Measurements from ENCODE around the gene NRSN1. TPM values are rescaled to one million over a fixed set of nuclear protein-coding genes. Genes with fewer than 3 reads are reported as not detected.

The NRSN1 gene
- total and polyA plus RNA-seq, 2 experiments from 2014 or later = 0.68 to 1.5 TPM

DNA sequence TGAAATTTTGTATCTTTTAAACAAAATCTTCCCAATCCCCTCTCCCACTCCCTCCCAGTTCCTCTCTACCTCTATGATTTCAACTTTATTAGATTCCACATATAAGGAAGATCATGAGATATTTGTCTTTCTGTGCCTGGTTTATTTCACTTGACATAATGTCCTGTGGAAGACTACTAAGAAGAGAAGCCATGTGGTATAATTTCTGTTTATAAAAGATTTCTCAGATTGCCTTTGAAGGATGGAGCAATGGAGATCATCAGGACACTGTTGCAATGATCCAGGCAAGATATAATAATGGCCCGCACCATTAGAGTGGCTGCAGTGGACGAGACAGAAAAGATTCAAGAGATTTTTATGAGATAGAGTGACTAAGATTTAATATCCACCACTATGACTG, 13.1 kb downstream of the NRSN1 start:
- Histone ChIP-seq H3K36me3 (ENCODE audit: insufficient read depth) (no peaks in the 10 kb centered on the region), H3K9me2 (ENCODE audit: insufficient read depth) (no peaks in the 10 kb centered on the region), H3F3A (replicated peaks; ENCODE audit: low read depth) (no peaks in the 10 kb centered on the region), H3K4me3 (no peak overlapping the region), H3K27me3 (ENCODE audit: insufficient read depth) (no peaks in the 10 kb centered on the region), H3K4me2 (no peak overlapping the region), H4K20me1 (replicated peaks; ENCODE audit: insufficient read depth) (no peaks in the 10 kb centered on the region), H3K79me2 (replicated peaks; ENCODE audit: insufficient read depth) (no peaks in the 10 kb centered on the region), H2AFZ (no peak overlapping the region), H3K27ac (ENCODE audit: low read depth) (no peak overlapping the region), H3K4me1 (ENCODE audit: insufficient read depth) (no peaks in the 10 kb centered on the region)
- no peaks in the 10 kb centered on the region for H3K27me3 Mint-ChIP-seq (ENCODE audit: insufficient read depth, low read depth, poor library complexity)
- no peaks in the 10 kb centered on the region for H3K36me3 Mint-ChIP-seq (ENCODE audit: low read depth)
- no peaks in the 10 kb centered on the region; the same call in 2 of the 3 replicates for H3K4me1 Mint-ChIP-seq
- H3K9me3 Mint-ChIP-seq = no peaks in the 10 kb centered on the region
- DNase-seq (ENCODE audit: low spot score) (no peak), ATAC-seq (no peak)
- TF ChIP-seq CREB1 (CRISPR knock-in tag; IDR thresholded peaks at IDR 0.05; ENCODE audit: low read depth) = no peak
- TF ChIP-seq STAT1 (IDR thresholded peaks at IDR 0.05; ENCODE audit: unreplicated experiment) = no peak
- TF ChIP-seq, protein P1, sequence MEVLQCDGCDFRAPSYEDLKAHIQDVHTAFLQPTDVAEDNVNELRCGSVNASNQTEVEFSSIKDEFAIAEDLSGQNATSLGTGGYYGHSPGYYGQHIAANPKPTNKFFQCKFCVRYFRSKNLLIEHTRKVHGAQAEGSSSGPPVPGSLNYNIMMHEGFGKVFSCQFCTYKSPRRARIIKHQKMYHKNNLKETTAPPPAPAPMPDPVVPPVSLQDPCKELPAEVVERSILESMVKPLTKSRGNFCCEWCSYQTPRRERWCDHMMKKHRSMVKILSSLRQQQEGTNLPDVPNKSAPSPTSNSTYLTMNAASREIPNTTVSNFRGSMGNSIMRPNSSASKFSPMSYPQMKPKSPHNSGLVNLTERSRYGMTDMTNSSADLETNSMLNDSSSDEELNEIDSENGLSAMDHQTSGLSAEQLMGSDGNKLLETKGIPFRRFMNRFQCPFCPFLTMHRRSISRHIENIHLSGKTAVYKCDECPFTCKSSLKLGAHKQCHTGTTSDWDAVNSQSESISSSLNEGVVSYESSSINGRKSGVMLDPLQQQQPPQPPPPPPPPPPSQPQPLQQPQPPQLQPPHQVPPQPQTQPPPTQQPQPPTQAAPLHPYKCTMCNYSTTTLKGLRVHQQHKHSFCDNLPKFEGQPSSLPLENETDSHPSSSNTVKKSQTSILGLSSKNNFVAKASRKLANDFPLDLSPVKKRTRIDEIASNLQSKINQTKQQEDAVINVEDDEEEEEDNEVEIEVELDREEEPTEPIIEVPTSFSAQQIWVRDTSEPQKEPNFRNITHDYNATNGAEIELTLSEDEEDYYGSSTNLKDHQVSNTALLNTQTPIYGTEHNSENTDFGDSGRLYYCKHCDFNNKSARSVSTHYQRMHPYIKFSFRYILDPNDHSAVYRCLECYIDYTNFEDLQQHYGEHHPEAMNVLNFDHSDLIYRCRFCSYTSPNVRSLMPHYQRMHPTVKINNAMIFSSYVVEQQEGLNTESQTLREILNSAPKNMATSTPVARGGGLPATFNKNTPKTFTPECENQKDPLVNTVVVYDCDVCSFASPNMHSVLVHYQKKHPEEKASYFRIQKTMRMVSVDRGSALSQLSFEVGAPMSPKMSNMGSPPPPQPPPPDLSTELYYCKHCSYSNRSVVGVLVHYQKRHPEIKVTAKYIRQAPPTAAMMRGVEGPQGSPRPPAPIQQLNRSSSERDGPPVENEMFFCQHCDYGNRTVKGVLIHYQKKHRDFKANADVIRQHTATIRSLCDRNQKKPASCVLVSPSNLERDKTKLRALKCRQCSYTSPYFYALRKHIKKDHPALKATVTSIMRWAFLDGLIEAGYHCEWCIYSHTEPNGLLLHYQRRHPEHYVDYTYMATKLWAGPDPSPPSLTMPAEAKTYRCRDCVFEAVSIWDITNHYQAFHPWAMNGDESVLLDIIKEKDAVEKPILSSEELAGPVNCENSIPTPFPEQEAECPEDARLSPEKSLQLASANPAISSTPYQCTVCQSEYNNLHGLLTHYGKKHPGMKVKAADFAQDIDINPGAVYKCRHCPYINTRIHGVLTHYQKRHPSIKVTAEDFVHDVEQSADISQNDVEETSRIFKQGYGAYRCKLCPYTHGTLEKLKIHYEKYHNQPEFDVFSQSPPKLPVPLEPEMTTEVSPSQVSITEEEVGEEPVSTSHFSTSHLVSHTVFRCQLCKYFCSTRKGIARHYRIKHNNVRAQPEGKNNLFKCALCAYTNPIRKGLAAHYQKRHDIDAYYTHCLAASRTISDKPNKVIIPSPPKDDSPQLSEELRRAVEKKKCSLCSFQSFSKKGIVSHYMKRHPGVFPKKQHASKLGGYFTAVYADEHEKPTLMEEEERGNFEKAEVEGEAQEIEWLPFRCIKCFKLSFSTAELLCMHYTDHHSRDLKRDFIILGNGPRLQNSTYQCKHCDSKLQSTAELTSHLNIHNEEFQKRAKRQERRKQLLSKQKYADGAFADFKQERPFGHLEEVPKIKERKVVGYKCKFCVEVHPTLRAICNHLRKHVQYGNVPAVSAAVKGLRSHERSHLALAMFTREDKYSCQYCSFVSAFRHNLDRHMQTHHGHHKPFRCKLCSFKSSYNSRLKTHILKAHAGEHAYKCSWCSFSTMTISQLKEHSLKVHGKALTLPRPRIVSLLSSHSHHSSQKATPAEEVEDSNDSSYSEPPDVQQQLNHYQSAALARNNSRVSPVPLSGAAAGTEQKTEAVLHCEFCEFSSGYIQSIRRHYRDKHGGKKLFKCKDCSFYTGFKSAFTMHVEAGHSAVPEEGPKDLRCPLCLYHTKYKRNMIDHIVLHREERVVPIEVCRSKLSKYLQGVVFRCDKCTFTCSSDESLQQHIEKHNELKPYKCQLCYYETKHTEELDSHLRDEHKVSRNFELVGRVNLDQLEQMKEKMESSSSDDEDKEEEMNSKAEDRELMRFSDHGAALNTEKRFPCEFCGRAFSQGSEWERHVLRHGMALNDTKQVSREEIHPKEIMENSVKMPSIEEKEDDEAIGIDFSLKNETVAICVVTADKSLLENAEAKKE (CRISPR knock-in tag; IDR thresholded peaks at IDR 0.05) = no peak
- TF ChIP-seq JUNB (IDR thresholded peaks at IDR 0.05; ENCODE audit: unreplicated experiment) = no peak
- TF ChIP-seq, protein P2, sequence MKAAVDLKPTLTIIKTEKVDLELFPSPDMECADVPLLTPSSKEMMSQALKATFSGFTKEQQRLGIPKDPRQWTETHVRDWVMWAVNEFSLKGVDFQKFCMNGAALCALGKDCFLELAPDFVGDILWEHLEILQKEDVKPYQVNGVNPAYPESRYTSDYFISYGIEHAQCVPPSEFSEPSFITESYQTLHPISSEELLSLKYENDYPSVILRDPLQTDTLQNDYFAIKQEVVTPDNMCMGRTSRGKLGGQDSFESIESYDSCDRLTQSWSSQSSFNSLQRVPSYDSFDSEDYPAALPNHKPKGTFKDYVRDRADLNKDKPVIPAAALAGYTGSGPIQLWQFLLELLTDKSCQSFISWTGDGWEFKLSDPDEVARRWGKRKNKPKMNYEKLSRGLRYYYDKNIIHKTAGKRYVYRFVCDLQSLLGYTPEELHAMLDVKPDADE (IDR thresholded peaks at IDR 0.05) = no peak
- no peak for TF ChIP-seq EZH2 (IDR thresholded peaks at IDR 0.05; ENCODE audit: low read depth, unreplicated experiment)
- no peak for TF ChIP-seq ZNF331 (CRISPR knock-in tag; IDR thresholded peaks at IDR 0.05; ENCODE audit: low read depth)
- TF ChIP-seq ZNF114 (CRISPR knock-in tag; IDR thresholded peaks at IDR 0.05) = no peak
- TF ChIP-seq, protein P3, sequence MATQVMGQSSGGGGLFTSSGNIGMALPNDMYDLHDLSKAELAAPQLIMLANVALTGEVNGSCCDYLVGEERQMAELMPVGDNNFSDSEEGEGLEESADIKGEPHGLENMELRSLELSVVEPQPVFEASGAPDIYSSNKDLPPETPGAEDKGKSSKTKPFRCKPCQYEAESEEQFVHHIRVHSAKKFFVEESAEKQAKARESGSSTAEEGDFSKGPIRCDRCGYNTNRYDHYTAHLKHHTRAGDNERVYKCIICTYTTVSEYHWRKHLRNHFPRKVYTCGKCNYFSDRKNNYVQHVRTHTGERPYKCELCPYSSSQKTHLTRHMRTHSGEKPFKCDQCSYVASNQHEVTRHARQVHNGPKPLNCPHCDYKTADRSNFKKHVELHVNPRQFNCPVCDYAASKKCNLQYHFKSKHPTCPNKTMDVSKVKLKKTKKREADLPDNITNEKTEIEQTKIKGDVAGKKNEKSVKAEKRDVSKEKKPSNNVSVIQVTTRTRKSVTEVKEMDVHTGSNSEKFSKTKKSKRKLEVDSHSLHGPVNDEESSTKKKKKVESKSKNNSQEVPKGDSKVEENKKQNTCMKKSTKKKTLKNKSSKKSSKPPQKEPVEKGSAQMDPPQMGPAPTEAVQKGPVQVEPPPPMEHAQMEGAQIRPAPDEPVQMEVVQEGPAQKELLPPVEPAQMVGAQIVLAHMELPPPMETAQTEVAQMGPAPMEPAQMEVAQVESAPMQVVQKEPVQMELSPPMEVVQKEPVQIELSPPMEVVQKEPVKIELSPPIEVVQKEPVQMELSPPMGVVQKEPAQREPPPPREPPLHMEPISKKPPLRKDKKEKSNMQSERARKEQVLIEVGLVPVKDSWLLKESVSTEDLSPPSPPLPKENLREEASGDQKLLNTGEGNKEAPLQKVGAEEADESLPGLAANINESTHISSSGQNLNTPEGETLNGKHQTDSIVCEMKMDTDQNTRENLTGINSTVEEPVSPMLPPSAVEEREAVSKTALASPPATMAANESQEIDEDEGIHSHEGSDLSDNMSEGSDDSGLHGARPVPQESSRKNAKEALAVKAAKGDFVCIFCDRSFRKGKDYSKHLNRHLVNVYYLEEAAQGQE (IDR thresholded peaks at IDR 0.05; ENCODE audit: unreplicated experiment) = no peak
- no peak for TF ChIP-seq EZH2phosphoT487 (IDR thresholded peaks at IDR 0.05; ENCODE audit: unreplicated experiment)
- no peak overlapping the region for H3K27ac Mint-ChIP-seq
- H3K4me3 Mint-ChIP-seq = no peak overlapping the region
